Measurements from ENCODE around the gene TFEB.

GRCh38 chr6:41729624-41730023 is 5.8 kb downstream of the TFEB start:
- TF ChIP-seq CTCF (IDR thresholded peaks at IDR 0.05) (no peak), EZH2 (IDR thresholded peaks at IDR 0.05) (no peak)
